Fibroblast of lung (primary cell): ENCODE measurements around the gene PALLD.

Experiments used
- EZH2 ChIP-seq: IDR thresholded peaks from 2 replicates; pipeline ENCODE4 v1.5.1; 2012; ENCODE audit warnings: low read length, control low read depth, mild to moderate bottlenecking; ENCODE audit errors: missing control alignments
- TF ChIP-seq, protein P1 (sequence below), 2 donors: IDR thresholded peaks in 1 of 2; conservative IDR thresholded peaks in 1 of 2; 1 replicate in 1 of 2; 2 replicates in 1 of 2; pipeline ENCODE4 v1.5.1; 2011 to 2012; ENCODE audit warnings: low read length in 2 of 2, control low read depth in 1 of 2, inconsistent platforms in 1 of 2, low read depth in 1 of 2, mild to moderate bottlenecking in 1 of 2

DNA sequence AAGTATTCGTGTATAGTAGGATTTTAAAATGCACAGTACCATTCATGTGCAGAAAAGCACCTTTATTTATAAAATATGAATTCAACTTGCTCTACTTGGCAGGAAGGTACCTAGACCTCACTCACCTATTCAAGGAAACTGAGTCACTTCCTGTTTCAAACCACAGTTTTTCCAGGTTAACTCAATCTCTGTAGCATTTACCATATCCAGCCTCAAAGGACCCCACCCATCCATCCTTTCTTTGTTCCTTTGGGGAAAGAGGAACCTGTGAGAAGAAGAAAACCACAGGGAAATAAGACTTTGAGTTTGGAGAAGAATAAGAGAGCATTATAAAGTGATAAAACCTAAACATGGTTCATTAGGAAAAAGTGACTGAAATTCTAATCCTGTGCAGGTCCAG is 262.5 kb downstream of the PALLD start:
- TF ChIP-seq, protein P1, sequence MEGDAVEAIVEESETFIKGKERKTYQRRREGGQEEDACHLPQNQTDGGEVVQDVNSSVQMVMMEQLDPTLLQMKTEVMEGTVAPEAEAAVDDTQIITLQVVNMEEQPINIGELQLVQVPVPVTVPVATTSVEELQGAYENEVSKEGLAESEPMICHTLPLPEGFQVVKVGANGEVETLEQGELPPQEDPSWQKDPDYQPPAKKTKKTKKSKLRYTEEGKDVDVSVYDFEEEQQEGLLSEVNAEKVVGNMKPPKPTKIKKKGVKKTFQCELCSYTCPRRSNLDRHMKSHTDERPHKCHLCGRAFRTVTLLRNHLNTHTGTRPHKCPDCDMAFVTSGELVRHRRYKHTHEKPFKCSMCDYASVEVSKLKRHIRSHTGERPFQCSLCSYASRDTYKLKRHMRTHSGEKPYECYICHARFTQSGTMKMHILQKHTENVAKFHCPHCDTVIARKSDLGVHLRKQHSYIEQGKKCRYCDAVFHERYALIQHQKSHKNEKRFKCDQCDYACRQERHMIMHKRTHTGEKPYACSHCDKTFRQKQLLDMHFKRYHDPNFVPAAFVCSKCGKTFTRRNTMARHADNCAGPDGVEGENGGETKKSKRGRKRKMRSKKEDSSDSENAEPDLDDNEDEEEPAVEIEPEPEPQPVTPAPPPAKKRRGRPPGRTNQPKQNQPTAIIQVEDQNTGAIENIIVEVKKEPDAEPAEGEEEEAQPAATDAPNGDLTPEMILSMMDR (conservative IDR thresholded peaks at IDR 0.05 in 1 of 2, IDR thresholded peaks at IDR 0.05 in 1 of 2; ENCODE audit: low read depth in 1 of 2, low read length in 2 of 2): no peak
- no peak for TF ChIP-seq EZH2
